UCSD-AML1 (cell line): Measurements from ENCODE around the gene DHRS3.

Experiments used
- DNase-seq: peaks from one replicate; lab custom pipeline; 2025; ENCODE audit not compliant: unreplicated experiment; lab: John Stamatoyannopoulos, UW

Gene DHRS3

GRCh38 chr1:12555411-12556367, 62.3 kb downstream of the DHRS3 start:
- DNase-seq, result no peak

- no peak for DNase-seq
These were observed 63.3 kb downstream of the DHRS3 start for GRCh38 chr1:12554521-12555305.

- no peak for DNase-seq
These were observed 64.0 kb downstream of the DHRS3 start for GRCh38 chr1:12553963-12554362.

- no peak for DNase-seq
These were observed 64.8 kb downstream of the DHRS3 start for GRCh38 chr1:12552951-12553921.

- DNase-seq, result no peak
These were observed 65.7 kb downstream of the DHRS3 start for GRCh38 chr1:12552111-12552888.

- DNase-seq, result no peak
These were observed 66.4 kb downstream of the DHRS3 start for GRCh38 chr1:12551584-12551983.

GRCh38 chr1:12549460-12550349, 68.3 kb downstream of the DHRS3 start:
- no peak for DNase-seq

GRCh38 chr1:12548973-12549459, 69.0 kb downstream of the DHRS3 start:
- no peak for DNase-seq

- DNase-seq, result no peak
These were observed 69.6 kb downstream of the DHRS3 start for GRCh38 chr1:12548279-12548972.

- no peak for DNase-seq
These were observed 70.3 kb downstream of the DHRS3 start for GRCh38 chr1:12547586-12548225.

GRCh38 chr1:12546771-12547585, 71.0 kb downstream of the DHRS3 start:
- no peak for DNase-seq

- DNase-seq, result no peak
These were observed 73.0 kb downstream of the DHRS3 start for GRCh38 chr1:12544992-12545391.

- no peak for DNase-seq
These were observed 73.7 kb downstream of the DHRS3 start for GRCh38 chr1:12544357-12544756.

GRCh38 chr1:12543740-12544154, 74.3 kb downstream of the DHRS3 start:
- no peak for DNase-seq

- no peak for DNase-seq
These were observed 75.1 kb downstream of the DHRS3 start for GRCh38 chr1:12542616-12543592.

GRCh38 chr1:12542138-12542465, 75.9 kb downstream of the DHRS3 start:
- DNase-seq, result no peak
